Measurements from ENCODE around the gene UROC1. TPM values are rescaled to one million over a fixed set of nuclear protein-coding genes. Genes with fewer than 3 reads are reported as not detected.

Gene UROC1
- total RNA-seq, 1 donor from 2014 or later, result not detected

DNA sequence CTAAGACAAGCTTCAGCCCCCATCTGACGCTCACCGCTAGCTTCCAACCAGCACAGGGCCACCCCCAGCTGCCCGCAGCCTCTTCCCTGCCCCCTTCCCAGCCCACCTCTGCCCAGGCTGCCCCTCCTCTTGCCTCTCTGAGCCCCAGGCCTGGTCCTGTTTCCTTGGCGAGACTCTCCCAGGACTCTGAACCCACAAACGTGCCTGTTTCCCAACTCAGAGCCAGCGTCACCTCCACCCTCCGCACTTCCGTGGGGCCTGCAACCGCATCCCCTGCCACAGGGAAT is 76.9 kb downstream of the UROC1 start:
- DNase-seq (ENCODE audit: low spot score), result no peak

DNA sequence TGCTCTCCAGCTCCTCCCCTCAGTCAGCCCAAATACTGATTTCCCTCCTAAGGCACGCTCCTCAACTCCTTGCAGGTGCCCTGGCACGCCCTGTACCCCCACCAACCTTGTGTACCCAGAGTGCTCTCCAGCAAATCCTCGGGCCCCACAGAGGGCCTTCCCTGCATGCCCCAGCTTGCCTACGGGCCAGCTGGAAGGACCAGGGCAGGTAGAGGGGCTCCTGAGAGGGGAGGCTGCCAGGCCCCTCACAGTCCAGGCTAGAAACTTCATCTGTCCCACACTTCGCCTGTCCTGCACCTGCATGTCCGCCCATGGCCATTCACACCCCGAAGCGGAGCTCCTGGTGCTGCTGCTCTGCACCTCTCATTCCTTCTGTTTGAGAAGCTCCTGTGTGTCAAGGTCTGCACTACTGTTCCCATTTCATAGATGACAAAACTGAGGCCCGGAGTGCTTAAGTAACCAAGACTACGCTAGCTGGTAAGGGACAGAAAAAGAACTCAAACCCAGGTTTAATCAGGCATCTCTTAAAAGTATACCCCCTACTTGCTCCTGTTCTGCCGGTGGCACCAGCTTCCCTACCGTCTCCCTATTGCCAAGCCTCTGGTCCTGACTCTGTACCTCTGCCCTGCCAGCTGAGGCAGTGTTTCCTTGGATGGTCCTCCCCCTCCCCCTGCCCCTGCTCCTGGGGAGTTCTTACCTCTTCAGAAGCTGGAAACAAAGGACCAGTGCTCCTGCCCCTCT is 77.4 kb downstream of the UROC1 start:
- DNase-seq (ENCODE audit: low spot score), result no peak

DNA sequence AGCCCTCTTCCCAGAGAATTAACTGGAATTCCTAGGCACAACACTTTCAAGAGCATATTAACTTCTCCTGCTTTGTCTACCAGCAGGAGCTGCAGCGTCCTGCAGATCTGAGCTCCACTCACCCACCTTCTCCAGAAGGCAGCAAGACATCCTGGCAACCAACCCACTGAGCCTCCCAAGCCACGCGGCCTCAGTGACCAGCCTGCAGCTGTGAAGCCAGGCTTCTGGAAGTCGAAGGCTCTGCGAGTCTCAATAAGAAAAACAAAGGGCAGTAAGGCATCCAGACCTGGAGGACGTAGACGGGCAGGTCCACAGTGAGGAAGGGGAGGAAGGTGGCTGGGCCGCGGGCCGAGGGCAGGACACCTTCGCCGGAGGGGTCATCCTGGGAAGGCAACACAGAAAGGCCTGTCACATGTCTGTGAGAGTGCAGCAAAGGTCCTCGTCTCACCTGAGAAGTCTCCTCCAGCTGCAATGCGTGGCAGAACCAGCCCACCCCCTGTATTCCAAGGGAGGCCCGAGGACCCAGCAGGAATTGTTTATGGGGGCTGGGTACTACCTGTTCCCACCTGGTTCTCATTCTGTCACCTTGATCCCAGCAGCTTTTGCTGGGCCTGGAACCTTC is 78.1 kb downstream of the UROC1 start:
- DNase-seq (ENCODE audit: low spot score), result no peak

DNA sequence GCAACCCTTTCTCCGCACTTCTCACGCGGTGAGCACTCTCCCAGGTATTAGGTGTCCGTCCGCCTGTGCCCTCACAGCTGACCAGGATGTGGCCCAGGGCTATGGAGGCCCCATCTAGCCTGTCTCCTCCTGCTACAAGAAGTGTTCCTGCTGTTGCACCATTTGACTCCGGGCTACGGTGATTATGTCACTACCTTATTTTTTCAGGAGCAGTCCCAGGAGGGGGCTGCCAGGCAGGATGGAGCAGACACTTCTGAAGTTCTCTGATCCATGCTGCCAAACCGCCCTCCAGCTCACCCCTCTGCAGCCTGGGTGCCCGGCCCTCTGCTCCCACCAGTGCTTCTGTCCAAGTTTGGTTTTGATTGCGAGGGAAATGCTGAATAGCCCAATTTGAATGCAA is 78.8 kb downstream of the UROC1 start:
- no peak for DNase-seq (ENCODE audit: low spot score)

GRCh38 chr3:126438186-126438585 is 79.4 kb downstream of the UROC1 start:
- DNase-seq (ENCODE audit: low spot score), result no peak

GRCh38 chr3:126436826-126437717 is 80.5 kb downstream of the UROC1 start:
- DNase-seq (ENCODE audit: low spot score), result no peak

GRCh38 chr3:126435456-126436315 is 81.9 kb downstream of the UROC1 start:
- no peak for DNase-seq (ENCODE audit: low spot score)

GRCh38 chr3:126434931-126435411 is 82.6 kb downstream of the UROC1 start:
- DNase-seq (ENCODE audit: low spot score), result no peak

DNA sequence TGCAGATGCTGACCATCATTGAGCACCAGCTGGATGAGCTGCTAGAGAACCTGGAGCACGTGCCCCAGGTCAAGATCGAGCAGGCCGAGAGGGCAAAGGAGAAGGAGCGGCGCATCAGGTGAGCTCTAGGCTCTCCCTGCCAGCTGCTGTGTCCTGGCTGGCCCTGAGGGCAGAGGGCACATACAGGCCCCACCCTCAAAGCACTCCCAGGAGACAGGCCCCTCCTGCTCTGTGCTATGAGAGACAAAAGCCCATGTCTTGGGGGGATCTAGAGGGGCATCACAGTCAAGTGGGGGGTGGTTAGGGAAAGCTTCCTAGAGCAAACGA is 83.3 kb downstream of the UROC1 start:
- DNase-seq (ENCODE audit: low spot score), result no peak

GRCh38 chr3:126433496-126434263 is 83.9 kb downstream of the UROC1 start:
- no peak for DNase-seq (ENCODE audit: low spot score)

- no peak for DNase-seq (ENCODE audit: low spot score)
Measured at GRCh38 chr3:126433105-126433430, 84.5 kb downstream of the UROC1 start.

DNA sequence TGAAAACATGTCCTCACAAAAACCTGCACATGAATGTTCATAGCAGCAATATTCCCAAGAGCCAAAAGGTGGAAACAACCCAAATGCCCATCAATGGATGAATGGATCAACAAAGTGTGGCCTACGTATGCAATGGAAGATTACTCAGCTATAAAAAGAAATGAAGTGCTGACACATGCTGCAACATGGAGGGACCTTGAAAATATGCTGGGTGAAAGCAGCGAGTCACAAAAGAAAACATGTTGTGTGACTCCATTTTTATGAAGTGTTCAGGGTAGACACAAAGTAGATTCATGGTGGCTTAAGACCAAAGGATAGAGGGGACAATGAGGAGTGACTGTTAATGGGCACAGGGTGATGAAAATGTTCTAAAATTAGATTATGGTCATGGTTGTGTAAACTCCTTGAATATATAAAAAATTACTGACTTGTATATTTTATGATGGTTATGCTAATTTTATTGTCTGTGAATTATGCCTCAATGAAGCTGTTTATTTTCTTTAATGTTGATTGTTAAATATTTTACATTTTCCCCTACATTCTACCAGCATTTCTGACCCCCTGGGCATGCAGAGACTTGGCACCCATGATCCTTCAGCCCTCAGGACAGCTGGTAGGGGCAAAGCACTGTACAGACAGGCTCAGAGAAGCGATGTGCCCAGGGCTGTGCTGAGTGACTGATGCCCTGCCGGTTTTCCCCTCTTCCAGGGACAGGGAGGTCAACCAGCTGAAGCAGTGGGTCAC is 85.0 kb downstream of the UROC1 start:
- no peak for DNase-seq (ENCODE audit: low spot score)

Other genes with a start within 250 kb of the UROC1 start
- gene KLF15, start 160.4 kb downstream of the UROC1 start, total RNA-seq, result 18.9 TPM
- gene CFAP100, start 122.9 kb downstream of the UROC1 start, total RNA-seq, result not detected
- 56.5 TPM for gene ZXDC, start 41.9 kb downstream of the UROC1 start, total RNA-seq
- not detected for gene CHST13, start 6.4 kb upstream of the UROC1 start, total RNA-seq
- not detected for gene C3orf22, start 41.2 kb upstream of the UROC1 start, total RNA-seq
- 12.3 TPM for gene TXNRD3, start 137.4 kb upstream of the UROC1 start, total RNA-seq
- gene CHCHD6, start 186.5 kb upstream of the UROC1 start, total RNA-seq, result 15.9 TPM

Measured in ureter (tissue), 1 donor.